LoVo (cell line): ENCODE data around the gene PPP2R1A.

Experiments used
- DNase-seq: peaks from one replicate; pipeline ENCODE4 v3.0.0-alpha.2; 2016; ENCODE audit warnings: low spot score

Gene PPP2R1A

GRCh38 chr19:52189735-52190486 lies at the start of gene PPP2R1A:
Gene PPP2R1A, plus strand, starts transcription at chr19:52190052. Its CDS starts 45 bp downstream, at chr19:52190097.
- peak; percentile 99 for DNase-seq

- DNase-seq: no peak
Observed at GRCh38 chr19:52141203-52141602, 48.6 kb upstream of the PPP2R1A start.

GRCh38 chr19:52142001-52142595 lies 47.8 kb upstream of the PPP2R1A start:
- peak; percentile 7 for DNase-seq

GRCh38 chr19:52148256-52148655 lies 41.6 kb upstream of the PPP2R1A start:
- no peak for DNase-seq

- DNase-seq: no peak
Observed at GRCh38 chr19:52155596-52156359, 34.1 kb upstream of the PPP2R1A start.

GRCh38 chr19:52170304-52170703 lies 19.5 kb upstream of the PPP2R1A start:
- DNase-seq: no peak

GRCh38 chr19:52170863-52171320 lies 19.0 kb upstream of the PPP2R1A start:
- no peak for DNase-seq

GRCh38 chr19:52171321-52172169 lies 18.3 kb upstream of the PPP2R1A start, which contains the start of gene ZNF836:
Gene ZNF836, minus strand, starts transcription at chr19:52171621. Its CDS starts 3,549 bp downstream, at chr19:52168072.
- DNase-seq: peak; percentile 78

- DNase-seq: no peak
Observed at GRCh38 chr19:52172347-52172746, 17.5 kb upstream of the PPP2R1A start.

- no peak for DNase-seq
Observed at GRCh38 chr19:52176574-52176973, 13.3 kb upstream of the PPP2R1A start.

- DNase-seq: no peak
Observed at GRCh38 chr19:52187407-52187806, 2.4 kb upstream of the PPP2R1A start.

GRCh38 chr19:52188822-52189734 lies 774 bp upstream of the PPP2R1A start:
- DNase-seq: no peak

- no peak for DNase-seq
Observed at GRCh38 chr19:52190487-52191293, 838 bp downstream of the PPP2R1A start.

- DNase-seq: no peak
Observed at GRCh38 chr19:52191389-52191788, 1.5 kb downstream of the PPP2R1A start.

GRCh38 chr19:52191951-52192350 lies 2.1 kb downstream of the PPP2R1A start:
- no peak for DNase-seq

GRCh38 chr19:52196256-52196967 lies 6.6 kb downstream of the PPP2R1A start:
- DNase-seq: no peak

- DNase-seq: no peak
Observed at GRCh38 chr19:52197964-52198363, 8.1 kb downstream of the PPP2R1A start.

- no peak for DNase-seq
Observed at GRCh38 chr19:52198678-52199077, 8.8 kb downstream of the PPP2R1A start.

- no peak for DNase-seq
Observed at GRCh38 chr19:52200044-52200443, 10.2 kb downstream of the PPP2R1A start.
